BLaER1 treated with 17β-estradiol and CSF1 and Interleukin-3, amounts not matched to agents 10 nM and 100 nM (cell line): ENCODE data around the gene STARD5.
A peak's percentile ranks its signal among the peaks of the same experiment; 100 is the strongest.

Experiments used
- H3K27ac ChIP-seq, 11 experiments: shearing (Covaris generic); formaldehyde crosslinking; 2 replicates each; pipeline ENCODE4 v1.8.1; 2022
- H3K27me3 ChIP-seq, 11 experiments: shearing (Covaris generic); formaldehyde crosslinking; 2 replicates each; pipeline ENCODE4 v1.8.1; 2022
- H3K36me3 ChIP-seq, 11 experiments: shearing (Covaris generic); formaldehyde crosslinking; 2 replicates each; pipeline ENCODE4 v1.8.1; 2022
- H3K4me1 ChIP-seq, 10 experiments: shearing (Covaris generic); formaldehyde crosslinking; 2 replicates each; pipeline ENCODE4 v1.8.1; 2022
- H3K4me2 ChIP-seq, 11 experiments: shearing (Covaris generic); formaldehyde crosslinking; 2 replicates each; pipeline ENCODE4 v1.8.1; 2022
- H3K4me3 ChIP-seq, 10 experiments: shearing (Covaris generic); formaldehyde crosslinking; 2 replicates each; pipeline ENCODE4 v1.8.1; 2022
- H3K9ac ChIP-seq, 11 experiments: shearing (Covaris generic); formaldehyde crosslinking; 2 replicates each; pipeline ENCODE4 v1.8.1; 2022
- H3K9me3 ChIP-seq, 11 experiments: shearing (Covaris generic); formaldehyde crosslinking; replicated peaks in 1 of 11; 2 replicates each; pipeline ENCODE4 v1.8.1; 2022
- H4K20me1 ChIP-seq, 11 experiments: shearing (Covaris generic); formaldehyde crosslinking; 2 replicates each; pipeline ENCODE4 v1.8.1; 2022
- Cebpa-rat ChIP-seq, 11 experiments: shearing (Covaris generic); IDR thresholded peaks; 2 replicates each; pipeline ENCODE4 v1.8.1; 2022

Gene STARD5

GRCh38 chr15:81295486-81296121 is 28.3 kb downstream of the STARD5 start:
- Histone ChIP-seq H3K27ac (peak overlapping the region; percentile 47 to 98 (median 92); a peak in 21 of 22 replicates), H3K27me3 (no peaks in the 10 kb centered on the region), H3K36me3 (peaks cover 9 to 26% (median 14%) of the 10 kb centered on the region in 11 experiments; a peak in 21 of 22 replicates), H3K4me2 (peak overlapping the region; percentile 90 to 100 (median 98)), H3K9ac (peak overlapping the region in 9 of 11 experiments; percentile 78 to 87 (median 83); a peak in 17 of 22 replicates), H3K4me1 (peaks cover 85 to 99% (median 95%) of the 10 kb centered on the region in 10 experiments), H3K9me3 (no peaks in the 10 kb centered on the region), H4K20me1 (peaks cover 0 to 16% (median 0%) of the 10 kb centered on the region in 11 experiments; a peak in 7 of 22 replicates), H3K4me3 (peak overlapping the region in 8 of 10 experiments; percentile 58 to 77 (median 70); a peak in 16 of 20 replicates)
- peak in 4 of 11 experiments; percentile 54 to 88 (median 76); a peak in 6 of 22 replicates for TF ChIP-seq Cebpa-rat (IDR thresholded peaks at IDR 0.05)

- Histone ChIP-seq H3K4me2 (peak overlapping the region; percentile 90 to 100 (median 98)), H3K9me3 (no peaks in the 10 kb centered on the region), H3K9ac (peak overlapping the region in 10 of 11 experiments; percentile 39 to 87 (median 82); a peak in 20 of 22 replicates), H3K27me3 (no peaks in the 10 kb centered on the region), H3K27ac (peak overlapping the region; percentile 32 to 98 (median 92); a peak in 21 of 22 replicates), H3K4me3 (peak overlapping the region in 9 of 10 experiments; percentile 35 to 70 (median 50); a peak in 17 of 20 replicates), H3K36me3 (peaks cover 0 to 14% (median 4%) of the 10 kb centered on the region in 11 experiments; a peak in 10 of 22 replicates), H3K4me1 (peaks cover 74 to 95% (median 84%) of the 10 kb centered on the region in 10 experiments), H4K20me1 (peaks cover 0 to 5% (median 0%) of the 10 kb centered on the region in 11 experiments; a peak in 5 of 22 replicates)
- TF ChIP-seq Cebpa-rat (IDR thresholded peaks at IDR 0.05), result no peak
Measured at GRCh38 chr15:81294516-81294880, 29.4 kb downstream of the STARD5 start.

GRCh38 chr15:81293728-81294515 is 30.0 kb downstream of the STARD5 start:
- peak overlapping the region in 9 of 10 experiments; percentile 35 to 70 (median 50); a peak in 17 of 20 replicates for H3K4me3 ChIP-seq
- H3K9ac ChIP-seq, result peak overlapping the region in 10 of 11 experiments; percentile 39 to 87 (median 82); a peak in 20 of 22 replicates
- H3K4me2 ChIP-seq, result peak overlapping the region; percentile 90 to 100 (median 98)

GRCh38 chr15:81292523-81293001 is 31.4 kb downstream of the STARD5 start:
- H3K27me3 ChIP-seq, result no peaks in the 10 kb centered on the region
- no peak for TF ChIP-seq Cebpa-rat (IDR thresholded peaks at IDR 0.05)
- no peaks in the 10 kb centered on the region for H3K36me3 ChIP-seq
- H3K4me1 ChIP-seq, result peaks cover 72 to 93% (median 81%) of the 10 kb centered on the region in 10 experiments
- no peaks in the 10 kb centered on the region for H4K20me1 ChIP-seq
- peaks cover 0 to 16% (median 0%) of the 10 kb centered on the region in 11 experiments; a peak in 4 of 22 replicates for H3K9me3 ChIP-seq
- H3K4me2 ChIP-seq, result peak overlapping the region; percentile 90 to 100 (median 98)
- H3K9ac ChIP-seq, result peak overlapping the region in 10 of 11 experiments; percentile 50 to 87 (median 82); a peak in 20 of 22 replicates
- H3K4me3 ChIP-seq, result peak overlapping the region in 9 of 10 experiments; percentile 0 to 70 (median 50); a peak in 16 of 20 replicates
- H3K27ac ChIP-seq, result peak overlapping the region in 10 of 11 experiments; percentile 48 to 98 (median 94); a peak in 20 of 22 replicates

More at GRCh38 chr15:81293728-81294515, 30.0 kb downstream of the STARD5 start:
- TF ChIP-seq Cebpa-rat (IDR thresholded peaks at IDR 0.05), result peak in 6 of 11 experiments; percentile 22 to 81 (median 60); a peak in 10 of 22 replicates
- peak overlapping the region; percentile 32 to 98 (median 92); a peak in 21 of 22 replicates for H3K27ac ChIP-seq
- H3K4me1 ChIP-seq, result peaks cover 72 to 93% (median 81%) of the 10 kb centered on the region in 10 experiments
- no peaks in the 10 kb centered on the region for H3K27me3 ChIP-seq
- peaks cover 0 to 9% (median 0%) of the 10 kb centered on the region in 11 experiments; a peak in 3 of 22 replicates for H3K36me3 ChIP-seq
- no peaks in the 10 kb centered on the region for H4K20me1 ChIP-seq
- peaks cover 0 to 5% (median 0%) of the 10 kb centered on the region in 11 experiments; a peak in 3 of 22 replicates for H3K9me3 ChIP-seq

- Histone ChIP-seq H3K4me1 (peaks cover 72 to 93% (median 81%) of the 10 kb centered on the region in 10 experiments), H3K27ac (peak overlapping the region in 9 of 11 experiments; percentile 86 to 98 (median 95); a peak in 17 of 22 replicates), H3K9me3 (peaks cover 0 to 22% (median 0%) of the 10 kb centered on the region in 11 experiments; a peak in 5 of 22 replicates), H3K4me3 (peak overlapping the region in 7 of 10 experiments; percentile 45 to 70 (median 53); a peak in 10 of 20 replicates), H4K20me1 (no peaks in the 10 kb centered on the region), H3K9ac (peak overlapping the region in 8 of 11 experiments; percentile 78 to 87 (median 84); a peak in 12 of 22 replicates), H3K4me2 (peak overlapping the region; percentile 90 to 100 (median 98)), H3K36me3 (no peaks in the 10 kb centered on the region), H3K27me3 (no peaks in the 10 kb centered on the region)
- TF ChIP-seq Cebpa-rat (IDR thresholded peaks at IDR 0.05), result no peak
Measured at GRCh38 chr15:81291916-81292522, 31.9 kb downstream of the STARD5 start.

- Histone ChIP-seq H3K9ac (no peak overlapping the region), H3K4me3 (no peak overlapping the region), H3K9me3 (peaks cover 0 to 33% (median 0%) of the 10 kb centered on the region in 11 experiments; a peak in 5 of 22 replicates), H3K27ac (peak overlapping the region in 2 of 11 experiments; percentile 8 to 14; a peak in 2 of 22 replicates), H3K4me2 (no peak overlapping the region), H4K20me1 (no peaks in the 10 kb centered on the region), H3K4me1 (peaks cover 75 to 94% (median 84%) of the 10 kb centered on the region in 10 experiments), H3K36me3 (no peaks in the 10 kb centered on the region), H3K27me3 (no peaks in the 10 kb centered on the region)
- no peak for TF ChIP-seq Cebpa-rat (IDR thresholded peaks at IDR 0.05)
Measured at GRCh38 chr15:81289910-81290309, 34.0 kb downstream of the STARD5 start.

GRCh38 chr15:81288616-81289015 is 35.3 kb downstream of the STARD5 start:
- no peaks in the 10 kb centered on the region for H3K36me3 ChIP-seq
- H3K9ac ChIP-seq, result no peak overlapping the region
- no peak overlapping the region for H3K4me3 ChIP-seq
- H3K27ac ChIP-seq, result peak overlapping the region in 4 of 11 experiments; percentile 12 to 83 (median 48); a peak in 4 of 22 replicates
- TF ChIP-seq Cebpa-rat (IDR thresholded peaks at IDR 0.05), result no peak
- H3K4me1 ChIP-seq, result peaks cover 72 to 94% (median 81%) of the 10 kb centered on the region in 10 experiments
- no peaks in the 10 kb centered on the region for H4K20me1 ChIP-seq
- peak overlapping the region; percentile 77 to 88 (median 78); a peak in 21 of 22 replicates for H3K4me2 ChIP-seq
- H3K27me3 ChIP-seq, result no peaks in the 10 kb centered on the region
- peaks cover 0 to 33% (median 0%) of the 10 kb centered on the region in 11 experiments; a peak in 5 of 22 replicates for H3K9me3 ChIP-seq
